DND-41 (cell line): ENCODE results near the gene GPR75.
A peak's percentile ranks its signal among the peaks of the same experiment; 100 is the strongest.
"Not testable (repeated sequence)": the region's sequence is repeated elsewhere in the genome, so short reads cannot be mapped to it uniquely, and the experiment has no call there.

Experiments
- ATAC-seq: fragments of 200-7000 bp; cut with Tn5 transposase; 3 replicates; pipeline ENCODE4 v1.9.1; 2021; ENCODE audit warnings: low read depth; ENCODE audit not compliant: insufficient read depth
- DNase-seq: peaks from one replicate; pipeline ENCODE4 v3.0.0-alpha.2; 2020
- H2AFZ ChIP-seq: 2 replicates; pipeline ENCODE4 v1.6.0; 2012; ENCODE audit warnings: low read depth, low read length
- H3K27ac ChIP-seq: 2 replicates; pipeline ENCODE4 v1.5.1; 2012; ENCODE audit warnings: low read length, inconsistent platforms
- H3K27me3 ChIP-seq: fragments of 200-600 bp; sonication (generic); 2 replicates; pipeline ENCODE4 v1.6.0; 2012; ENCODE audit warnings: low read length, mild to moderate bottlenecking, inconsistent platforms; ENCODE audit not compliant: insufficient read depth, poor library complexity
- H3K36me3 ChIP-seq: 2 replicates; pipeline ENCODE4 v1.5.1; 2012; ENCODE audit warnings: low read length, inconsistent platforms; ENCODE audit not compliant: insufficient read depth
- H3K4me1 ChIP-seq: 2 replicates; pipeline ENCODE4 v1.5.1; 2012; ENCODE audit warnings: mild to moderate bottlenecking, low read length; ENCODE audit not compliant: insufficient read depth
- H3K4me2 ChIP-seq: 2 replicates; pipeline ENCODE4 v1.6.0; 2012; ENCODE audit warnings: mild to moderate bottlenecking, moderate library complexity, low read length, inconsistent platforms; ENCODE audit not compliant: insufficient read depth
- H3K4me3 ChIP-seq, 2 experiments: fragments of 200-600 bp in 1 of 2; shearing (Covaris generic) in 1 of 2; 2 replicates each; pipeline ENCODE4 v1.5.1; 2012 to 2016; ENCODE audit warnings: inconsistent platforms in 2 of 2, low read length in 2 of 2, mild to moderate bottlenecking in 2 of 2, low read depth in 1 of 2, moderate library complexity in 1 of 2
- H3K79me2 ChIP-seq: 2 replicates; pipeline ENCODE4 v1.6.0; 2012; ENCODE audit warnings: low read length, inconsistent platforms; ENCODE audit not compliant: insufficient read depth
- H3K9ac ChIP-seq: 2 replicates; pipeline ENCODE4 v1.6.0; 2012; ENCODE audit warnings: low read depth, mild to moderate bottlenecking, inconsistent platforms, low read length, moderate library complexity
- H3K9me3 ChIP-seq: 2 replicates; pipeline ENCODE4 v1.5.1; 2012; ENCODE audit warnings: low read length, moderate library complexity, mild to moderate bottlenecking, inconsistent platforms; ENCODE audit not compliant: insufficient read depth, severe bottlenecking
- H4K20me1 ChIP-seq: 2 replicates; pipeline ENCODE4 v1.6.0; 2012; ENCODE audit warnings: low read length; ENCODE audit not compliant: insufficient read depth
- CTCF ChIP-seq: IDR thresholded peaks from 2 replicates; pipeline ENCODE4 v1.5.1; 2012; ENCODE audit warnings: borderline replicate concordance, low read length, moderate library complexity, mild to moderate bottlenecking; ENCODE audit not compliant: poor library complexity, severe bottlenecking; ENCODE audit errors: extremely low read depth
- EZH2 ChIP-seq: IDR thresholded peaks from 3 replicates; pipeline ENCODE4 v1.6.1; 2012; ENCODE audit warnings: borderline replicate concordance, low read depth, mild to moderate bottlenecking, moderate library complexity, low read length, inconsistent platforms; ENCODE audit not compliant: severe bottlenecking

Gene GPR75

GRCh38 chr2:53848062-53848461 lies 11.7 kb downstream of the GPR75 start:
- Histone ChIP-seq H3K4me1 (no peaks in the 10 kb centered on the region), H3K9ac (no peak overlapping the region), H3K79me2 (no peaks in the 10 kb centered on the region), H4K20me1 (no peaks in the 10 kb centered on the region), H2AFZ (no peak overlapping the region), H3K36me3 (peaks cover 4% of the 10 kb centered on the region; the same call in 1 of the 2 replicates), H3K4me2 (no peak overlapping the region), H3K9me3 (no peaks in the 10 kb centered on the region), H3K27me3 (no peaks in the 10 kb centered on the region), H3K27ac (no peak overlapping the region), H3K4me3 (no peak overlapping the region)
- DNase-seq (no peak), ATAC-seq (no peak)
- TF ChIP-seq CTCF (no peak), EZH2 (no peak)

GRCh38 chr2:53843595-53843994 lies 16.2 kb downstream of the GPR75 start:
- no peaks in the 10 kb centered on the region for H3K9me3 ChIP-seq
- TF ChIP-seq EZH2, result no peak
- no peak for TF ChIP-seq CTCF
- H3K4me2 ChIP-seq, result no peak overlapping the region
- no peaks in the 10 kb centered on the region for H3K4me1 ChIP-seq
- DNase-seq (no peak), ATAC-seq (peak; percentile 23; the same call in 1 of the 3 replicates)
- H2AFZ ChIP-seq, result no peak overlapping the region
- no peak overlapping the region for H3K4me3 ChIP-seq
- H3K9ac ChIP-seq, result no peak overlapping the region
- H4K20me1 ChIP-seq, result no peaks in the 10 kb centered on the region
- H3K36me3 ChIP-seq, result no peaks in the 10 kb centered on the region
- no peak overlapping the region for H3K27ac ChIP-seq
- H3K79me2 ChIP-seq, result no peaks in the 10 kb centered on the region
- H3K27me3 ChIP-seq, result no peaks in the 10 kb centered on the region

- no peak overlapping the region for H3K4me3 ChIP-seq
- no peaks in the 10 kb centered on the region for H4K20me1 ChIP-seq
- no peak for DNase-seq
- H3K4me2 ChIP-seq, result no peak overlapping the region
- no peak overlapping the region for H2AFZ ChIP-seq
- ATAC-seq, result no peak
- H3K36me3 ChIP-seq, result no peaks in the 10 kb centered on the region
- H3K9me3 ChIP-seq, result no peaks in the 10 kb centered on the region
- H3K4me1 ChIP-seq, result no peaks in the 10 kb centered on the region
- H3K9ac ChIP-seq, result no peak overlapping the region
- TF ChIP-seq EZH2, result no peak
- no peak for TF ChIP-seq CTCF
- no peaks in the 10 kb centered on the region for H3K79me2 ChIP-seq
- no peaks in the 10 kb centered on the region for H3K27me3 ChIP-seq
- H3K27ac ChIP-seq, result no peak overlapping the region
Measured at GRCh38 chr2:53842891-53843290, 16.9 kb downstream of the GPR75 start.

- not testable (repeated sequence) for ATAC-seq, H3K9me3 ChIP-seq, H2AFZ ChIP-seq, H3K4me1 ChIP-seq, H3K36me3 ChIP-seq, DNase-seq, H3K4me3 ChIP-seq, H4K20me1 ChIP-seq, H3K27me3 ChIP-seq, H3K27ac ChIP-seq, H3K4me2 ChIP-seq, H3K79me2 ChIP-seq, H3K9ac ChIP-seq
Measured at GRCh38 chr2:53841651-53842050, 18.1 kb downstream of the GPR75 start.
